ENCODE data around the gene PRKAR1B.

PRKAR1B gene

DNA sequence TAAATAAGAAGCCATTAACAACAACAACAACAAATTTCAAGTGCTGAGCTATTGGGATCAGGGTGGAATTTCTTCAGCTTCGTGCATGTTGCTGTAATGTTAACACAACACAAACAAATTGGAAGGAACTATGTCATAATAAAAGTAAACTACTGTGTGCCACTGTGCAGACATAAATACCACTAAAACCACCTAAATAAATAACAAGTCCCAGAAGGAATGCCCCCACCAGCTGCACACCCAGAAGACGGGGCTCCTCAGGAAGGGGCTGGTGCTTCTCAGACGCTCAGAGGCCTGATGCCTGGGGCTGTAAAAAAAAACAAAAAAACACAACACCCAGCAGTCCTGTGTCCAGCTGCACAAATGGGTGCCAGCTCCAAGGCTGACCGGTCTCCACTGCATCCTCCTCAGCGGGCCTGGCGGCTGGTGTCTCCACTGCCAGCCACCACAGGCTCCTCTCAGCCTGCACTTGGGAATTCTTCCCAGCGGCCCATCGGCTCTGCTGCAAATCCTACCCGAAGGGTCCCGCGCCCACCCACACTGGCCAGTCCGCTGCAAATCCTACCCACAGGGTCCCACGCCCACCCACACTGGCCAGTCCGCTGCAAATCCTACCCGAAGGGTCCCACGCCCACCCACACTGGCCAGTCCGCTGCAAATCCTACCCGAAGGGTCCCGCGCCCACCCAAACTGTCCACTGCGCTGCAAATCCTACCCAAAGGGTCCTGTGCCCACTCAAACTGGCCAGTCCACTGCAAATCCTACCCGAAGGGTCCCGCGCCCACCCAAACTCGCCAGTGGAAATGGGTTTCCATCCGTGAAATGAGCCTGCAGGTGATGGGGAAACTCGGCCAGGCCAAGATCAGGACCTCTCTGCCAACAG lies 36.4 kb downstream of the PRKAR1B start:
- CTCF ChIA-PET: interaction anchor here (0.6 kb wide), 1 partner anchor 122 kb away, joined by 7 read pairs; no protein-coding TSS in a partner anchor
- POLR2A ChIA-PET (ENCODE audit: low non-redundant PET): no interaction called here
- TF ChIP-seq, protein P1, sequence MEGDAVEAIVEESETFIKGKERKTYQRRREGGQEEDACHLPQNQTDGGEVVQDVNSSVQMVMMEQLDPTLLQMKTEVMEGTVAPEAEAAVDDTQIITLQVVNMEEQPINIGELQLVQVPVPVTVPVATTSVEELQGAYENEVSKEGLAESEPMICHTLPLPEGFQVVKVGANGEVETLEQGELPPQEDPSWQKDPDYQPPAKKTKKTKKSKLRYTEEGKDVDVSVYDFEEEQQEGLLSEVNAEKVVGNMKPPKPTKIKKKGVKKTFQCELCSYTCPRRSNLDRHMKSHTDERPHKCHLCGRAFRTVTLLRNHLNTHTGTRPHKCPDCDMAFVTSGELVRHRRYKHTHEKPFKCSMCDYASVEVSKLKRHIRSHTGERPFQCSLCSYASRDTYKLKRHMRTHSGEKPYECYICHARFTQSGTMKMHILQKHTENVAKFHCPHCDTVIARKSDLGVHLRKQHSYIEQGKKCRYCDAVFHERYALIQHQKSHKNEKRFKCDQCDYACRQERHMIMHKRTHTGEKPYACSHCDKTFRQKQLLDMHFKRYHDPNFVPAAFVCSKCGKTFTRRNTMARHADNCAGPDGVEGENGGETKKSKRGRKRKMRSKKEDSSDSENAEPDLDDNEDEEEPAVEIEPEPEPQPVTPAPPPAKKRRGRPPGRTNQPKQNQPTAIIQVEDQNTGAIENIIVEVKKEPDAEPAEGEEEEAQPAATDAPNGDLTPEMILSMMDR (conservative IDR thresholded peaks at IDR 0.05; ENCODE audit: low read depth): no peak
- H3K27ac ChIP-seq: no peak overlapping the region
- DNase-seq (ENCODE audit: low spot score): no peak

DNA sequence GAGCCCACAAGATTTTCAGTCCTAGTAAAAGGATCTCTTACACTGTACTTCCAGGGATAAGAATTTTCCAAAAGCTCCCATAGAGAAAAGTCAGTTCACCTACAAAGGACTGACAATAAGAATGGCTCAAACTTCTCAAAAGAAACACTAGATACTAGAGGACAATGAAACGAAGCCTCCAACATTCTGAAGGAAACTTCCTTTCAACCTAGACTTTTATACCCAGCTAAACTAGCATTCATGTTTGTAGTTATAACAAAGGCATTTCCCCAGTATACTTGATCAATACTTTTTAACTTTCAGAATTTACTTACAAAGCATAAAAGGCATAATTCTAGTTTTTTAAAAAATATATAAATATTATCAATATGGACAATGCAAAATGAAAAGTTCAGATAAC lies 41.5 kb downstream of the PRKAR1B start:
- no peak for DNase-seq (ENCODE audit: low spot score)
- ChIA-PET CTCF (interaction anchor here (1.1 kb wide), 1 partner anchor 20 kb away, joined by 3 read pairs; no protein-coding TSS in a partner anchor), POLR2A (ENCODE audit: low non-redundant PET) (no interaction called here)
- TF ChIP-seq, protein P1 (conservative IDR thresholded peaks at IDR 0.05; ENCODE audit: low read depth): no peak
- no peak overlapping the region for H3K27ac ChIP-seq

DNA sequence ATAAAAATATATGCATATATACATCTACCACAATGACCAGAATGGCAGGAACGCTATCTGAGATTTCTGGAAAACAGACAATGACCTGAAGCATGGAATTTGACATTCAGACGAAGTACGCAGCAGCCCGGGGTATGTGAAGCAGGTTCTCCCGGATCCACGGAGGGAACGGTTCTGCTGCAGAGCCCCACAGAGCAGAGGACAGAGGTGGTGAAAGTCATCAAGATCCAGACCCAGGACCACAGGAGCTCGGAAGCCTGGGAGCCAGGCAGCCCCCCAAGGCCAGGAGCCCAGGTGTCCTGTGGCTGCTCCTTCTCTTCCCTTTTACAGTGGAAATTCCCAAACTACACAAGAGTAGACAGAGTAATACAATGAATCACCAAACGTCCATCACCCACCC lies 42.7 kb downstream of the PRKAR1B start:
- DNase-seq (ENCODE audit: low spot score): no peak
- TF ChIP-seq, protein P1 (conservative IDR thresholded peaks at IDR 0.05; ENCODE audit: low read depth): no peak
- ChIA-PET POLR2A (ENCODE audit: low non-redundant PET) (no interaction called here), CTCF (no interaction called here)
- H3K27ac ChIP-seq: no peak overlapping the region

DNA sequence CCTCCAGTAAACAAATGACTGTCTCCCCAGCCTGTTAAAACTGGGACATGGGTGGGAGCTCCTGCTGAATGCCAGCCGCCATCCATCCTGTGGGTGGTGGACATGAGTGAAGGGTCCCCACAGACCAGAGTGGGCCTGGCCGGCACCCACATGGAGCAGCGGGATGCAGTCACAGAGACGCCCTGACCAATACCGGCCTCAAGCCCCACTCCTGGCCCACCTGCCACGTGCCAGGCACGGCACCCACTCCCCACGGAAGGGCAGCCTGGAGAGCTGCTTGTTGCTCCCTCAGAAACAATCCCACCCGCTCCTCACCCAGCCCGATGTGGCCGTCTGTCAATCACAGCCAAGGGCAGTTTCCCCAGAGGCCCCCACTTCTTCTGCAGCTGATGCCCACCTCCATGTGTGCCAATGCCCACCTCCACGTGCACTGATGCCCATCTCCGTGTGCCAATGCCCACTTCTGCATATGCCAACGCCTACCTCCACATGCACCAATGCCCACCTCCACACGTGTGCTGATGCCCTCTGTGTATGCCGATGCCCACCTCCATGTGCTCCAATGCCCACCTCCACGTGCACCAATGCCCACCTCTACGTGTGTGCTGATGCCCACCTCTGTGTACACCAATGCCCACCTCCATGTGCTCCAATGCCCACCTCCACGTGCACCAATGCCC lies 43.4 kb downstream of the PRKAR1B start:
- TF ChIP-seq, protein P1 (conservative IDR thresholded peaks at IDR 0.05; ENCODE audit: low read depth): no peak
- DNase-seq (ENCODE audit: low spot score): no peak
- POLR2A ChIA-PET (ENCODE audit: low non-redundant PET): no interaction called here
- H3K27ac ChIP-seq: no peak overlapping the region
- CTCF ChIA-PET: no interaction called here

DNA sequence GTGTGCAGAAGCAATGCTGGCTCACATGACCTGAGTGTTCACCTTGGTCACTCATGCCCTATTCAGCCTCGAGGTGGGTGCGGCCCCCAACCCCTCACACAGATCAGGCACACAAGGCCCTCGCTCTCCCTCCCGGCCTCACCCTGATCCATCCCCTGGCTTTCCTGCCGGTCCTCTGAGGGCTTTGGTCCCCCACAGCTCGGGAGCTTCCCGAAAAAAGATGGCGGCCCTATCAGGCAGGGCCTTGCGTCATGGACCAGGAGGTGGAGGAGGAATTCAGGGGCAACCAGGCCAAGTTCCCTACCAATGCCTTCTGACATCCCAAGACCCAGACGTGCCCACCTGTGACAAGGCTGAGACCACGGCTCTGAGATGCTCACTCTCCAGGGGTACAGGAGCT lies 44.3 kb downstream of the PRKAR1B start:
- POLR2A ChIA-PET (ENCODE audit: low non-redundant PET): no interaction called here

More for the DNA sequence above, 44.3 kb downstream of the PRKAR1B start:
- CTCF ChIA-PET: no interaction called here
- TF ChIP-seq, protein P1 (conservative IDR thresholded peaks at IDR 0.05; ENCODE audit: low read depth): no peak
- no peak overlapping the region for H3K27ac ChIP-seq
- DNase-seq (ENCODE audit: low spot score): no peak

Measured in RWPE1 (cell line).